Body of pancreas (tissue), 4 donors: Measurements from ENCODE around the gene ZNF654. TPM values are rescaled to one million over a fixed set of nuclear protein-coding genes. Genes with fewer than 3 reads are reported as not detected.

Experiments
- ATAC-seq: fragments of 150-250 bp; one replicate; pipeline ENCODE4 v1.9.1; 2016
- DNase-seq, 4 donors: peaks; one replicate each; pipeline ENCODE4 v3.0.0-alpha.2; 2019
- H3K27ac ChIP-seq, 4 donors: fragments of 200-600 bp; sonication (generic); 1 replicate in 3 of 4; 2 replicates in 1 of 4; pipeline versions ENCODE4 v1.5.1 to v1.6.1; 2016 to 2019; ENCODE audit warnings: mild to moderate bottlenecking in 1 of 4, mixed read lengths in 1 of 4, moderate library complexity in 1 of 4
- H3K27me3 ChIP-seq, 2 donors: fragments of 200-600 bp; sonication (generic); one replicate each; pipeline ENCODE4 v1.6.0; 2016; ENCODE audit warnings: mild to moderate bottlenecking in 1 of 2
- H3K36me3 ChIP-seq, 2 donors: fragments of 200-600 bp; sonication (generic); replicated peaks in 1 of 2; 2 replicates each; pipeline ENCODE4 v1.5.1; 2016; ENCODE audit warnings: low read depth in 2 of 2; ENCODE audit not compliant: insufficient read depth in 1 of 2
- H3K4me1 ChIP-seq: fragments of 200-600 bp; sonication (generic); one replicate; pipeline ENCODE4 v1.6.0; 2016
- H3K4me3 ChIP-seq, 2 donors: fragments of 200-600 bp; sonication (generic); 1 replicate in 1 of 2; 2 replicates in 1 of 2; pipeline ENCODE4 v1.5.1; 2016 to 2019
- H3K9me3 ChIP-seq, 3 donors: fragments of 200-600 bp; sonication (generic); 1 replicate in 2 of 3; 2 replicates in 1 of 3; pipeline ENCODE4 v1.5.1; 2016
- POLR2A ChIP-seq, 3 donors: fragments of 450-650 bp; IDR thresholded peaks; one replicate each; pipeline ENCODE4 v1.6.1; 2016; ENCODE audit warnings: antibody characterized with exemption in 3 of 3, mild to moderate bottlenecking in 2 of 3
- WGBS, 2 donors: methylation state at CpG; one replicate each; pipeline ENCODE4 v1.1.5; 2017; 5-methylcytosine and 5-hydroxymethylcytosine counted together
- intact Hi-C: fragments of 100-400 bp; cut with DNase I; formaldehyde crosslinking; loops from one replicate; pipeline ENCODE4 v1.15.1; 2023
- total RNA-seq, 2 donors: library from RNA; depleted of rRNA; stranded (reverse); fragments of >200 nt; gene quantifications; one replicate each; pipeline ENCODE4 v1.1.0, GENCODE V29; 2016
- TF ChIP-seq, protein P1 (sequence below), 7 experiments: fragments of 450-650 bp in 4 of 7; fragments of 200-600 bp in 3 of 7; sonication (generic) in 3 of 7; IDR thresholded peaks; one replicate each; pipeline ENCODE4 v1.5.1; 2016 to 2019; ENCODE audit warnings: antibody characterized with exemption in 7 of 7

Gene ZNF654
- total RNA-seq, 2 donors from 2014 or later: 4.3 to 7.0 TPM

DNA sequence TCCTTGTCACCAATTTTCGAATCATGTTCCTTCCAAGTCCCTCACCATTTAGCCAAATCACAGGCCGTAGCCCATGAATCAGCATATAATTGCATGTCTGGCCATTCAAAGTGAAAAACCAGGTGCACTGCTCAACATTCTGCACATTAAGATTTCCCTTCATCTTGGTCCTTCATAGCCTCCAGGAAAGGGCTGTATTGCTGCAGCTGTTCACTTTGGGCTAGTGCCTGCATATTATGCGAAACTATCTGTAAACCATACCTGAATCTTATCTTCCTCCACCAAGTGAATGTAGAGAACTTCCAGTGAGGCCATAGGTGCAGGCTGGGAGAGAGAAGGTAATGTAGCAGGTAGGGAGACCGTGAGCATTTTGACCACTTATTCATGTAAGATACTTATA, 18.5 kb upstream of the ZNF654 start:
- intact Hi-C loops: no loop called here
- no peak for ATAC-seq
- H3K9me3 ChIP-seq: no peaks in the 10 kb centered on the region
- no peaks in the 10 kb centered on the region for H3K27me3 ChIP-seq
- H3K4me1 ChIP-seq: no peaks in the 10 kb centered on the region
- TF ChIP-seq, protein P1, sequence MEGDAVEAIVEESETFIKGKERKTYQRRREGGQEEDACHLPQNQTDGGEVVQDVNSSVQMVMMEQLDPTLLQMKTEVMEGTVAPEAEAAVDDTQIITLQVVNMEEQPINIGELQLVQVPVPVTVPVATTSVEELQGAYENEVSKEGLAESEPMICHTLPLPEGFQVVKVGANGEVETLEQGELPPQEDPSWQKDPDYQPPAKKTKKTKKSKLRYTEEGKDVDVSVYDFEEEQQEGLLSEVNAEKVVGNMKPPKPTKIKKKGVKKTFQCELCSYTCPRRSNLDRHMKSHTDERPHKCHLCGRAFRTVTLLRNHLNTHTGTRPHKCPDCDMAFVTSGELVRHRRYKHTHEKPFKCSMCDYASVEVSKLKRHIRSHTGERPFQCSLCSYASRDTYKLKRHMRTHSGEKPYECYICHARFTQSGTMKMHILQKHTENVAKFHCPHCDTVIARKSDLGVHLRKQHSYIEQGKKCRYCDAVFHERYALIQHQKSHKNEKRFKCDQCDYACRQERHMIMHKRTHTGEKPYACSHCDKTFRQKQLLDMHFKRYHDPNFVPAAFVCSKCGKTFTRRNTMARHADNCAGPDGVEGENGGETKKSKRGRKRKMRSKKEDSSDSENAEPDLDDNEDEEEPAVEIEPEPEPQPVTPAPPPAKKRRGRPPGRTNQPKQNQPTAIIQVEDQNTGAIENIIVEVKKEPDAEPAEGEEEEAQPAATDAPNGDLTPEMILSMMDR (IDR thresholded peaks at IDR 0.05): no peak
- no peak for TF ChIP-seq POLR2A (IDR thresholded peaks at IDR 0.05)
- no peak overlapping the region for H3K27ac ChIP-seq
- 75 to 82% methylated on average over 4 of the region's 4 CpGs for WGBS, 2 donors
- DNase-seq: no peak
- H3K4me3 ChIP-seq: no peak overlapping the region
- no peaks in the 10 kb centered on the region for H3K36me3 ChIP-seq

DNA sequence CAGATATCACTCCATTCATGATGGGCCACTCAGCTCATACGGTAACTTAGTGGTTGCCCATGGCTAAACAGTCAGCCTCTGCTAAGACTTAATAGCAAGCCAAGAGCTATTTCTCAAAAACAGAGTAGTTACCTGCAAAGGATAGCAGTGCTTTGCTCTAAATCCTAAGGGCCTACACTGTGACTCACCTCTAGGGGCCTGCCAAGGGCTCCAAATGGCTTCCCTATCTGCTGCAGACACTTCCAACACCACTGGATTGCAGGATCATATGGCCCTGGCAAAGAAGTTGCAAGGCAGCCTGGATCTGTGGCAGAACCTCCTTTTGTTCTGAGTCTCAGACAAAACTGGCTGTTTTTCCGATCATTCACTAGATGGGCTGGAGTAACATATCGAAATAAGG, 18.1 kb upstream of the ZNF654 start:
- TF ChIP-seq POLR2A (IDR thresholded peaks at IDR 0.05): no peak
- TF ChIP-seq, protein P1 (IDR thresholded peaks at IDR 0.05): no peak
- Histone ChIP-seq H3K27me3 (no peaks in the 10 kb centered on the region), H3K9me3 (no peaks in the 10 kb centered on the region), H3K36me3 (no peaks in the 10 kb centered on the region), H3K4me3 (no peak overlapping the region), H3K4me1 (no peaks in the 10 kb centered on the region), H3K27ac (no peak overlapping the region)
- WGBS, 2 donors: 93 to 97% methylated on average over 3 of the region's 3 CpGs
- DNase-seq: no peak
- no peak for ATAC-seq
- intact Hi-C loops: no loop called here

DNA sequence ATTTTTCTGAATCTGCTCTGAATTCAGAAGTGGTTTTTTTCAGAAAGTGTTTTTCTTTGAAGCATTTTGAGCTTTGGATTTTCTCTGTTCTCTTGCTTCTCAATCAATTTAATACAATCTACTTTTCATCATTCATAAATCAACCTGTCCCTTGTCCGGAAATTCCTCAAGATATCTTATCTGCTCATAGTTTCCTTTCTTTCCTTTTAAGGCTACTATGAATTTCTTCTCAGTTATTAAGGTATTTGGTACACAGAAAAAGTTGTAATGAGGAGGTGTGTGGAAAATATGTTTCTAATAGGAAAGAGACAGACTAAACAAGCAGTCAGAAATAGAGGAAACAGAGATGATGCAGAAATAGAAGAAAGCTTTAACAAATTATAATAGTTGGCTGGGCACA, 14.6 kb upstream of the ZNF654 start:
- H3K4me1 ChIP-seq: no peaks in the 10 kb centered on the region
- H3K4me3 ChIP-seq: no peak overlapping the region
- H3K27me3 ChIP-seq: no peaks in the 10 kb centered on the region
- no peak for DNase-seq
- intact Hi-C loops: no loop called here
- H3K9me3 ChIP-seq: no peaks in the 10 kb centered on the region
- WGBS, 2 donors: 6 to 25% methylated on average over 1 of the region's 1 CpG
- H3K36me3 ChIP-seq: no peaks in the 10 kb centered on the region
- no peak for ATAC-seq
- TF ChIP-seq POLR2A (IDR thresholded peaks at IDR 0.05): no peak
- TF ChIP-seq, protein P1 (IDR thresholded peaks at IDR 0.05): no peak
- no peak overlapping the region for H3K27ac ChIP-seq

DNA sequence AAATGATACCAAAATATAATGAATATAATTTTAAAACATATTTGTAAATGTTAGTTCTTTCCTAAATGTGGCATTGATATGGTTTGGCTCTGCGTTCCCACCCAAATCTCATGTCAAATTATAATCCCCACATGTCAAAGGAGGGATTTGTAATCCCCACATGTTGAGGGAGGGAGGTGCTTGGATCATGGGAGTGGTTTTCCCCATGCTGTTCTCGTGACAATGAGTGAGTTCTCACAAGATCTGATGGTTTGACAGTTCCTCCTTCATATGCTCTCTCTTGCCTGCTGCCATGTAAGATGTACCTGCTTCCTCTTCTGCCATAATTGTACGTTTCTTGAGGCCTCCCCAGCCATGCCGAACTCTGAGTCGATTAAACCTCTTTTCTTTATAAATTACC, 12.3 kb upstream of the ZNF654 start:
- ATAC-seq (no peak), DNase-seq (no peak)
- 70 to 77% methylated on average over 5 of the region's 5 CpGs for WGBS, 2 donors
- H3K27me3 ChIP-seq: no peaks in the 10 kb centered on the region
- no peak overlapping the region for H3K27ac ChIP-seq
- H3K4me1 ChIP-seq: no peaks in the 10 kb centered on the region
- intact Hi-C loops: no loop called here
- no peak overlapping the region for H3K4me3 ChIP-seq
- H3K9me3 ChIP-seq: no peaks in the 10 kb centered on the region
- H3K36me3 ChIP-seq: no peaks in the 10 kb centered on the region
- TF ChIP-seq, protein P1 (IDR thresholded peaks at IDR 0.05): no peak
- no peak for TF ChIP-seq POLR2A (IDR thresholded peaks at IDR 0.05)

DNA sequence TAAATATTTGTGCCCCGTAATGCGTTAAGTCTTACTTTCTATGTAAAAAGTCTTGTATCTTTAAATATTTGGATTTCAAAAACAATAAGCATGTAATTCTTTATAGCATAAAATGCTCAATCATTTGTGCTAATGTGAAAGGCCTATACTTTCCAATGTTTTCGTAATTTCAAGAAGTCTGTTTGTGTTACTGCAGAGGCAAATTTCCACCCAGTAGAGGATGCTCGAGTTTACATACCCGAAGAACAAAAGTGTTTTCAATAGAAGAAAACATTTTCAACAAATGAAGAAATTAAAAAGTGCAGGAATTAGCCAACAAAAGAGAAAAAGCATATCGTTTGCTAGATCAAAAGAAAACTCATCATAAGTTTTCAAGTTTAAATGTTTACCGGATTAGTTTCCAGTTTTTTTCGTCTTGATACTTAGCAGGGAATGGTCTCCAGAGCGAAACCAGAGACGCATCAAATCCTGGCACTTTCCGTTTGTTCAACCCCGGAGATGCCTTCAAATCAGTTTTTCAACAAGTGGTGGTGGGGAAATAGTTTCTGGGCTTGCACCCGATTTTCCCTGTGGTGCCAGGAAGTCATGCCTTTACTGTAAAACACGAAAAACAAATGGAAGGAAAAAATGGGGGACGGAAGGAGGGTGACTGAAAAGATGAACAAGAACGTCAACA, 1.3 kb upstream of the ZNF654 start:
- Histone ChIP-seq H3K4me1 (peaks cover 32% of the 10 kb centered on the region), H3K4me3 (peak overlapping the region; percentile 89 to 90), H3K9me3 (no peaks in the 10 kb centered on the region), H3K36me3 (peaks cover 6 to 11% of the 10 kb centered on the region in 2 donors), H3K27me3 (no peaks in the 10 kb centered on the region), H3K27ac (peak overlapping the region; percentile 92 to 99 (median 94))
- 12 to 14% methylated on average over 16 of the region's 16 CpGs for WGBS, 2 donors
- TF ChIP-seq POLR2A (IDR thresholded peaks at IDR 0.05): no peak
- TF ChIP-seq, protein P1 (IDR thresholded peaks at IDR 0.05): no peak
- no peak for DNase-seq
- no peak for ATAC-seq
- intact Hi-C loops: no loop called here
